ENCODE data around the gene WWOX. TPM values are rescaled to one million over a fixed set of nuclear protein-coding genes. Genes with fewer than 3 reads are reported as not detected.
A peak's percentile ranks its signal among the peaks of the same experiment; 100 is the strongest.

The WWOX gene
- total and polyA plus RNA-seq, 2 of the 13 experiments (the other 11 are each of a cell fraction or from before 2014, with no cell fraction given): 9.1 to 37.4 TPM

- FAIRE-seq (no peak), DNase-seq (ENCODE audit: low spot score) (no peak), ATAC-seq (no peak)
- CTCF ChIA-PET (ENCODE audit: low intra/inter-chr PET ratio, low total read pairs): no interaction called here
- no peaks in the 10 kb centered on the region for H3K9me3 ChIP-seq (ENCODE audit: low read length)
- H3K27ac ChIP-seq (ENCODE audit: extremely low read length, insufficient read depth, low read length): no peak overlapping the region
- H3K9ac ChIP-seq (ENCODE audit: insufficient read depth, low read depth, low read length): no peak overlapping the region
- H3K4me1 ChIP-seq (ENCODE audit: insufficient read depth, low read length): peaks cover 9% of the 10 kb centered on the region; the same call in 1 of the 2 replicates
- intact Hi-C loops (cut with micrococcal nuclease; ENCODE audit: unreplicated experiment): no loop called here
- H4K20me1 ChIP-seq (ENCODE audit: insufficient read depth, low read length): no peaks in the 10 kb centered on the region
- no TSS peak for BruUV-seq (replicated peaks)
- in situ Hi-C loops (cut with HindIII; ENCODE audit: extremely low pct_ligation_motif_present, low pct_unique_long_range_greater_than_20kb): loop anchor here (25.0 kb wide), 1 partner anchor 1092 kb away; the partner anchor contains the start of gene MAF
- H3K4me2 ChIP-seq (ENCODE audit: low read depth, low read length): no peak overlapping the region
- H3K36me3 ChIP-seq (replicated peaks in 1 of 2; ENCODE audit: control insufficient read depth in 1 of 2, insufficient read depth in 2 of 2, low read length in 2 of 2): no peaks in the 10 kb centered on the region
- no peak overlapping the region for H2AFZ ChIP-seq (ENCODE audit: low read length)
- no peak overlapping the region for H3K4me3 ChIP-seq (replicated peaks in 1 of 3; ENCODE audit: insufficient read depth in 1 of 3, low read depth in 2 of 3, low read length in 3 of 3)
- WGBS (ENCODE audit: low lambda C conversion rate): 94% methylated on average over 8 of the region's 8 CpGs
- H3K27me3 ChIP-seq (ENCODE audit: control insufficient read depth in 1 of 2, insufficient read depth in 2 of 2, low read length in 2 of 2): no peaks in the 10 kb centered on the region
- no peak for TF ChIP-seq ATF4 (CRISPR knock-in tag; IDR thresholded peaks at IDR 0.05)
- TF ChIP-seq CEBPB (IDR thresholded peaks at IDR 0.05; ENCODE audit: borderline replicate concordance, low read depth, low read length): peak; percentile 70; the same call in 1 of the 2 replicates
- peak; percentile 21; the same call in 1 of the 2 replicates for TF ChIP-seq ATF7 (IDR thresholded peaks at IDR 0.05)
- no peak for TF ChIP-seq ATF7 (CRISPR knock-in tag; IDR thresholded peaks at IDR 0.05)
- TF ChIP-seq MAFG (CRISPR knock-in tag; IDR thresholded peaks at IDR 0.05): no peak
- no peaks in the 10 kb centered on the region for H3K79me2 ChIP-seq (ENCODE audit: insufficient read depth, low read length)
- POLR2A ChIA-PET: interaction anchor here (0.7 kb wide), 1 partner anchor 14 kb away, joined by 3 read pairs; no protein-coding TSS in a partner anchor
Measured at GRCh38 chr16:78519896-78520295, 420.4 kb downstream of the WWOX start.

- no peak overlapping the region for H3K9ac ChIP-seq (ENCODE audit: insufficient read depth, low read depth, low read length)
- no peaks in the 10 kb centered on the region for H4K20me1 ChIP-seq (ENCODE audit: insufficient read depth, low read length)
- no peak for ATAC-seq
- intact Hi-C loops (cut with micrococcal nuclease; ENCODE audit: unreplicated experiment) (no loop called here), in situ Hi-C loops (cut with HindIII; ENCODE audit: extremely low pct_ligation_motif_present, low pct_unique_long_range_greater_than_20kb) (loop anchor here (25.0 kb wide), 1 partner anchor 1092 kb away; the partner anchor contains the start of gene MAF)
- ChIA-PET POLR2A (interaction anchor here (0.7 kb wide), 1 partner anchor 14 kb away, joined by 3 read pairs; no protein-coding TSS in a partner anchor), CTCF (ENCODE audit: low intra/inter-chr PET ratio, low total read pairs) (no interaction called here)
- no TSS peak for BruUV-seq (replicated peaks)
- H3K9me3 ChIP-seq (ENCODE audit: low read length): no peaks in the 10 kb centered on the region
- H2AFZ ChIP-seq (ENCODE audit: low read length): no peak overlapping the region
- no peak overlapping the region for H3K4me3 ChIP-seq (replicated peaks in 1 of 3; ENCODE audit: insufficient read depth in 1 of 3, low read depth in 2 of 3, low read length in 3 of 3)
- no peaks in the 10 kb centered on the region for H3K79me2 ChIP-seq (ENCODE audit: insufficient read depth, low read length)
- H3K4me1 ChIP-seq (ENCODE audit: insufficient read depth, low read length): peaks cover 9% of the 10 kb centered on the region; the same call in 1 of the 2 replicates
- no peaks in the 10 kb centered on the region for H3K36me3 ChIP-seq (replicated peaks in 1 of 2; ENCODE audit: control insufficient read depth in 1 of 2, insufficient read depth in 2 of 2, low read length in 2 of 2)
- DNase-seq (ENCODE audit: low spot score): no peak
- H3K27ac ChIP-seq (ENCODE audit: extremely low read length, insufficient read depth, low read length): no peak overlapping the region
- no peaks in the 10 kb centered on the region for H3K27me3 ChIP-seq (ENCODE audit: control insufficient read depth in 1 of 2, insufficient read depth in 2 of 2, low read length in 2 of 2)
- FAIRE-seq: no peak
- 91% methylated on average over 5 of the region's 5 CpGs for WGBS (ENCODE audit: low lambda C conversion rate)
- no peak overlapping the region for H3K4me2 ChIP-seq (ENCODE audit: low read depth, low read length)
- TF ChIP-seq ZNF569 (CRISPR knock-in tag; IDR thresholded peaks at IDR 0.05; ENCODE audit: borderline replicate concordance) (no peak), U2AF1 (optimal IDR thresholded peaks at IDR 0.05; ENCODE audit: low read depth, low read length) (no peak), THAP9 (CRISPR knock-in tag; IDR thresholded peaks at IDR 0.05; ENCODE audit: borderline replicate concordance) (no peak), ZMYM2 (CRISPR knock-in tag; IDR thresholded peaks at IDR 0.05) (no peak), ZNF20 (CRISPR knock-in tag; IDR thresholded peaks at IDR 0.05) (no peak), SIX4 (CRISPR knock-in tag; IDR thresholded peaks at IDR 0.05) (no peak), ZFP36L2 (CRISPR knock-in tag; IDR thresholded peaks at IDR 0.05) (no peak), NCOR1 (IDR thresholded peaks at IDR 0.05; ENCODE audit: borderline replicate concordance, low read length) (no peak), ZBTB20 (CRISPR knock-in tag; IDR thresholded peaks at IDR 0.05; ENCODE audit: borderline replicate concordance, low read depth) (no peak), BORCS8-MEF2B (CRISPR knock-in tag; IDR thresholded peaks at IDR 0.05) (no peak), ZC3H4 (CRISPR knock-in tag; IDR thresholded peaks at IDR 0.05; ENCODE audit: borderline replicate concordance) (no peak)
Measured at GRCh38 chr16:78520470-78520869, 421.0 kb downstream of the WWOX start.
